HepG2 (cell line): Measurements from ENCODE around the gene FBXO5. TPM values are rescaled to one million over a fixed set of nuclear protein-coding genes. Genes with fewer than 3 reads are reported as not detected.

ENCODE experiments used
- ERF ChIP-seq: IDR thresholded peaks from 2 replicates; pipeline ENCODE4 v1.6.1; 2018; ENCODE audit warnings: missing biosample characterization, missing genetic modification reagents
- MAZ ChIP-seq, 2 experiments: sonication (generic) in 1 of 2; formaldehyde crosslinking in 1 of 2; IDR thresholded peaks; 2 replicates each; pipeline versions ENCODE4 v1.5.0 to v1.6.1; 2012 to 2020; ENCODE audit warnings: low read depth in 2 of 2, mild to moderate bottlenecking in 2 of 2, borderline replicate concordance in 1 of 2, improper control_type of control experiment in 1 of 2, low read length in 1 of 2, missing genetic modification reagents in 1 of 2, moderate library complexity in 1 of 2
- MIER3 ChIP-seq: IDR thresholded peaks from 2 replicates; pipeline ENCODE4 v1.6.1; 2016; ENCODE audit warnings: missing compliant biosample characterization, borderline replicate concordance
- NR3C1 ChIP-seq: sonication (generic); formaldehyde crosslinking; IDR thresholded peaks from 2 replicates; pipeline ENCODE4 v1.4.0; 2020; ENCODE audit warnings: missing genetic modification reagents
- TMF1 ChIP-seq: sonication (generic); formaldehyde crosslinking; IDR thresholded peaks from 2 replicates; pipeline ENCODE4 v1.8.1; 2022; ENCODE audit warnings: low read depth, missing genetic modification reagents
- ZC3H4 ChIP-seq: sonication (generic); formaldehyde crosslinking; IDR thresholded peaks from 2 replicates; pipeline ENCODE4 v1.4.0; 2020; ENCODE audit warnings: missing genetic modification reagents, borderline replicate concordance
- ZFX ChIP-seq: sonication (generic); formaldehyde crosslinking; IDR thresholded peaks from 2 replicates; pipeline ENCODE4 v1.4.0; 2020; ENCODE audit warnings: mild to moderate bottlenecking, low read depth, missing genetic modification reagents, moderate library complexity
- ZMYM2 ChIP-seq: sonication (generic); formaldehyde crosslinking; IDR thresholded peaks from 2 replicates; pipeline ENCODE4 v1.8.0; 2022; ENCODE audit warnings: mild to moderate bottlenecking, missing genetic modification reagents
- ZNF570 ChIP-seq: sonication (generic); formaldehyde crosslinking; IDR thresholded peaks from 2 replicates; pipeline ENCODE4 v1.4.0; 2020; ENCODE audit warnings: mild to moderate bottlenecking, missing genetic modification reagents, borderline replicate concordance
- polyA plus RNA-seq, 8 experiments: library from polyadenylated mRNA; depleted of rRNA in 3 of 8; stranded (reverse) in 7 of 8; unstranded in 1 of 8; fragments of >200 nt; fragmentation: Illumina TruSeq in 4 of 8; extraction: Trizol in 4 of 8; gene quantifications; 2 replicates each; pipeline versions ENCODE4 v1.2.1 to v1.2.3, GENCODE V29; 2011 to 2016; ENCODE audit warnings: low read depth in 4 of 8, missing spikeins in 1 of 8, mixed read lengths in 1 of 8; ENCODE audit not compliant: insufficient read depth in 1 of 8
- total RNA-seq, 5 experiments: library from RNA; depleted of rRNA; stranded (reverse); fragments of >200 nt; fragmentation: Illumina TruSeq; extraction: Trizol; gene quantifications; 2 replicates each; pipeline ENCODE4 v1.2.3, GENCODE V29; 2016; ENCODE audit warnings: low read depth in 1 of 5
- TF ChIP-seq, protein P1 (sequence below): sonication (generic); formaldehyde crosslinking; IDR thresholded peaks from 2 replicates; pipeline ENCODE4 v1.9.0; 2021; ENCODE audit warnings: missing genetic modification reagents, borderline replicate concordance
- TF ChIP-seq, protein P2 (sequence below): sonication (generic); formaldehyde crosslinking; IDR thresholded peaks from 2 replicates; pipeline ENCODE4 v1.9.0; 2022; ENCODE audit warnings: missing genetic modification reagents, mild to moderate bottlenecking, borderline replicate concordance
- TF ChIP-seq, protein P3 (sequence below): sonication (generic); formaldehyde crosslinking; conservative IDR thresholded peaks from 2 replicates; pipeline ENCODE4 v1.4.0; 2020; ENCODE audit warnings: missing genetic modification reagents
- TF ChIP-seq, protein P4 (sequence below): IDR thresholded peaks from 2 replicates; pipeline ENCODE4 v1.6.1; 2016; ENCODE audit warnings: low read depth
- TF ChIP-seq, protein P5 (sequence below): sonication (generic); formaldehyde crosslinking; IDR thresholded peaks from 2 replicates; pipeline ENCODE4 v1.5.1; 2020; ENCODE audit warnings: missing genetic modification reagents, mild to moderate bottlenecking, borderline replicate concordance

FBXO5 gene
- total and polyA plus RNA-seq, 2 of the 13 experiments (the other 11 are each of a cell fraction or from before 2014, with no cell fraction given): 15.8 to 41.5 TPM

DNA sequence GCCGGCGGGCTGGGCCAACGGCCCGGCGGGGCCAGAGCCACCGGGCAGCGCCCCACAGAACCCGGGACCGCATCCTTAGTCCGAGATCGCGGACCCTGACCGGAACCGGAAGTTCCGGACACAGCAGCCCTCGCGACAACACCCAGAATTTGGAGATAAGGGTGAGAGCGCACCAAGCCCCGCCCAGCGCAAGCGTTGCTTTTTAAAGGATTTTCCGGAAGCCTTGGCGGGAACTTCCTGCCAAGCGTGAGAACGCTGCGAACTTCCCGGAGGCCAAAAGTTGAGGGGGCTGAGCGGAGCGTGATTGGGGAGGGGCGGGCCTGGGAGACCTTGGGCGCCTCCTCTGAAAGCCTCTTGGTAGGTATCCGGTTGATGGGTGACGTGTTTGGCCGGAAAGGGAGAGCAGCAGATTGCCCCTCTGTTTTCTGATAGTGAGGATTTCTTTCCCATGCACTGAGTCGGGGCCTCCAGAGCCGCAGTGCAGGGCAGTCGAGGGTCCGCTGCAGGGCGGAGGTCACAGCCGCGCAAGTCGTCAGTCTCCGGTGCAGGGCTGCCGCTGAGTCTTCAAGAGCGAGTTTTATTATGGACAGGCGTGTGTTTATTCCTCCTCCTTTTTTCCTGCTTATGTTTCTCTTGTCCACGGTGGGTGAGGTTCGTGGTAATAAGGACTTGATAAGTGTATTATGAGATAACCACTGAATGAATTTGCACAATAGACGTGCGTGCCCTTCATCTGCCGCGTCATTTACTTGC is 19.9 kb upstream of the FBXO5 start, which contains the start of gene MTRF1L (continued):
- TF ChIP-seq, protein P1, sequence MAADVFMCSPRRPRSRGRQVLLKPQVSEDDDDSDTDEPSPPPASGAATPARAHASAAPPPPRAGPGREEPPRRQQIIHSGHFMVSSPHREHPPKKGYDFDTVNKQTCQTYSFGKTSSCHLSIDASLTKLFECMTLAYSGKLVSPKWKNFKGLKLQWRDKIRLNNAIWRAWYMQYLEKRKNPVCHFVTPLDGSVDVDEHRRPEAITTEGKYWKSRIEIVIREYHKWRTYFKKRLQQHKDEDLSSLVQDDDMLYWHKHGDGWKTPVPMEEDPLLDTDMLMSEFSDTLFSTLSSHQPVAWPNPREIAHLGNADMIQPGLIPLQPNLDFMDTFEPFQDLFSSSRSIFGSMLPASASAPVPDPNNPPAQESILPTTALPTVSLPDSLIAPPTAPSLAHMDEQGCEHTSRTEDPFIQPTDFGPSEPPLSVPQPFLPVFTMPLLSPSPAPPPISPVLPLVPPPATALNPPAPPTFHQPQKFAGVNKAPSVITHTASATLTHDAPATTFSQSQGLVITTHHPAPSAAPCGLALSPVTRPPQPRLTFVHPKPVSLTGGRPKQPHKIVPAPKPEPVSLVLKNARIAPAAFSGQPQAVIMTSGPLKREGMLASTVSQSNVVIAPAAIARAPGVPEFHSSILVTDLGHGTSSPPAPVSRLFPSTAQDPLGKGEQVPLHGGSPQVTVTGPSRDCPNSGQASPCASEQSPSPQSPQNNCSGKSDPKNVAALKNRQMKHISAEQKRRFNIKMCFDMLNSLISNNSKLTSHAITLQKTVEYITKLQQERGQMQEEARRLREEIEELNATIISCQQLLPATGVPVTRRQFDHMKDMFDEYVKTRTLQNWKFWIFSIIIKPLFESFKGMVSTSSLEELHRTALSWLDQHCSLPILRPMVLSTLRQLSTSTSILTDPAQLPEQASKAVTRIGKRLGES (CRISPR knock-in tag): no peak
- TF ChIP-seq MIER3 (CRISPR knock-in tag): peak; percentile 41; the same call in 1 of the 2 replicates
- TF ChIP-seq, protein P2, sequence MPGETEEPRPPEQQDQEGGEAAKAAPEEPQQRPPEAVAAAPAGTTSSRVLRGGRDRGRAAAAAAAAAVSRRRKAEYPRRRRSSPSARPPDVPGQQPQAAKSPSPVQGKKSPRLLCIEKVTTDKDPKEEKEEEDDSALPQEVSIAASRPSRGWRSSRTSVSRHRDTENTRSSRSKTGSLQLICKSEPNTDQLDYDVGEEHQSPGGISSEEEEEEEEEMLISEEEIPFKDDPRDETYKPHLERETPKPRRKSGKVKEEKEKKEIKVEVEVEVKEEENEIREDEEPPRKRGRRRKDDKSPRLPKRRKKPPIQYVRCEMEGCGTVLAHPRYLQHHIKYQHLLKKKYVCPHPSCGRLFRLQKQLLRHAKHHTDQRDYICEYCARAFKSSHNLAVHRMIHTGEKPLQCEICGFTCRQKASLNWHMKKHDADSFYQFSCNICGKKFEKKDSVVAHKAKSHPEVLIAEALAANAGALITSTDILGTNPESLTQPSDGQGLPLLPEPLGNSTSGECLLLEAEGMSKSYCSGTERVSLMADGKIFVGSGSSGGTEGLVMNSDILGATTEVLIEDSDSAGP: peak; percentile 88
- peak; percentile 48; the same call in 1 of the 2 replicates for TF ChIP-seq ZMYM2
- 0 out of 2 replicates have a peak, but pooled peaks have one; percentile 65 for TF ChIP-seq ZC3H4 (CRISPR knock-in tag)
- no peak for TF ChIP-seq NR3C1
- TF ChIP-seq, protein P3, sequence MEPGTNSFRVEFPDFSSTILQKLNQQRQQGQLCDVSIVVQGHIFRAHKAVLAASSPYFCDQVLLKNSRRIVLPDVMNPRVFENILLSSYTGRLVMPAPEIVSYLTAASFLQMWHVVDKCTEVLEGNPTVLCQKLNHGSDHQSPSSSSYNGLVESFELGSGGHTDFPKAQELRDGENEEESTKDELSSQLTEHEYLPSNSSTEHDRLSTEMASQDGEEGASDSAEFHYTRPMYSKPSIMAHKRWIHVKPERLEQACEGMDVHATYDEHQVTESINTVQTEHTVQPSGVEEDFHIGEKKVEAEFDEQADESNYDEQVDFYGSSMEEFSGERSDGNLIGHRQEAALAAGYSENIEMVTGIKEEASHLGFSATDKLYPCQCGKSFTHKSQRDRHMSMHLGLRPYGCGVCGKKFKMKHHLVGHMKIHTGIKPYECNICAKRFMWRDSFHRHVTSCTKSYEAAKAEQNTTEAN (CRISPR knock-in tag): peak; percentile 82
- no peak for TF ChIP-seq ZNF570
- TF ChIP-seq, protein P4, sequence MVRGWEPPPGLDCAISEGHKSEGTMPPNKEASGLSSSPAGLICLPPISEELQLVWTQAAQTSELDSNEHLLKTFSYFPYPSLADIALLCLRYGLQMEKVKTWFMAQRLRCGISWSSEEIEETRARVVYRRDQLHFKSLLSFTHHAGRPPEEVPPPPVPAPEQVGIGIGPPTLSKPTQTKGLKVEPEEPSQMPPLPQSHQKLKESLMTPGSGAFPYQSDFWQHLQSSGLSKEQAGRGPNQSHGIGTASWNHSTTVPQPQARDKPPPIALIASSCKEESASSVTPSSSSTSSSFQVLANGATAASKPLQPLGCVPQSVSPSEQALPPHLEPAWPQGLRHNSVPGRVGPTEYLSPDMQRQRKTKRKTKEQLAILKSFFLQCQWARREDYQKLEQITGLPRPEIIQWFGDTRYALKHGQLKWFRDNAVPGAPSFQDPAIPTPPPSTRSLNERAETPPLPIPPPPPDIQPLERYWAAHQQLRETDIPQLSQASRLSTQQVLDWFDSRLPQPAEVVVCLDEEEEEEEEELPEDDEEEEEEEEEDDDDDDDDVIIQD (CRISPR knock-in tag): peak; percentile 91
- peak; percentile 79; the same call in 1 of the 2 replicates for TF ChIP-seq MAZ (IDR thresholded peaks at IDR 0.05; ENCODE audit: borderline replicate concordance, low read depth, low read length)
- TF ChIP-seq MAZ (CRISPR knock-in tag; IDR thresholded peaks at IDR 0.05; ENCODE audit: low read depth): peak; percentile 90
- peak; percentile 78 for TF ChIP-seq ZFX (CRISPR knock-in tag)
- TF ChIP-seq, protein P5, sequence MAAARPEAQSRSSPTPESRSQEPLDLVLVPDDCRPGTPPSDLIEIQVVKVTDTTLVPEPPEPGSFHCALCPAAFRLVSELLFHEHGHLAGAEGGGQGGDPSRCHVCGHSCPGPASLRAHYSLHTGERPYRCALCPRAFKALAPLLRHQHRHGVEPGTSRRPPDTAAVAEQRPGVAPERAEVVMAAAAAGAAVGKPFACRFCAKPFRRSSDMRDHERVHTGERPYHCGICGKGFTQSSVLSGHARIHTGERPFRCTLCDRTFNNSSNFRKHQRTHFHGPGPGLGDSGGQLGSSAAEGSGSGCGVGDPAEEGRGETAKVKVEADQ (CRISPR knock-in tag): no peak
- TF ChIP-seq ERF (CRISPR knock-in tag): peak; percentile 86
- no peak for TF ChIP-seq TMF1
- TF ChIP-seq, all 625 proteins: peak for 274
